Panc1 (cell line): ENCODE measurements around the gene LGI4. TPM values are rescaled to one million over a fixed set of nuclear protein-coding genes. Genes with fewer than 3 reads are reported as not detected.

Experiments
- ATAC-seq: fragments of 200-7000 bp; cut with Tn5 transposase; 2 replicates; pipeline ENCODE4 v1.9.1; 2020; ENCODE audit warnings: mild to moderate bottlenecking, moderate library complexity
- BruUV-seq: library from RNA; stranded (reverse); fragments of 400-500 nt; replicated peaks from 2 replicates; lab custom pipeline; 2021; lab: Mats Ljungman, UMichigan
- CTCF ChIA-PET: fragments of 300-600 bp; sonication (Branson Sonifier 250); formaldehyde crosslinking; loops from one replicate; lab custom pipeline; 2022; ENCODE audit warnings: antibody characterized with exemption; lab: Charles Lee
- POLR2A ChIA-PET: fragments of 300-600 bp; sonication (Branson Sonifier 250); formaldehyde crosslinking; loops from one replicate; lab custom pipeline; 2022; ENCODE audit warnings: antibody characterized with exemption; lab: Charles Lee
- DNase-seq: peaks from one replicate; pipeline ENCODE4 v3.0.0-alpha.2; 2010; ENCODE audit warnings: low read depth, low spot score
- H3K27ac ChIP-seq: 2 replicates; pipeline ENCODE4 v1.5.1; 2011; ENCODE audit warnings: mild to moderate bottlenecking, low read length, inconsistent platforms
- H3K27me3 ChIP-seq: fragments of 200-500 bp; sonication (Bioruptor generic); 2 replicates; pipeline ENCODE4 v1.6.0; 2014; ENCODE audit warnings: low read length, inconsistent platforms; ENCODE audit not compliant: control insufficient read depth, insufficient read depth
- H3K36me3 ChIP-seq: fragments of 200-500 bp; sonication (Bioruptor generic); 2 replicates; pipeline ENCODE4 v1.5.1; 2014; ENCODE audit warnings: inconsistent platforms, mild to moderate bottlenecking, low read length, moderate library complexity; ENCODE audit not compliant: control insufficient read depth, insufficient read depth
- H3K4me1 ChIP-seq: 2 replicates; pipeline ENCODE4 v1.5.1; 2011; ENCODE audit warnings: inconsistent platforms, mild to moderate bottlenecking, low read length, moderate library complexity; ENCODE audit not compliant: control insufficient read depth, insufficient read depth
- H3K4me3 ChIP-seq, 2 experiments: 2 replicates each; pipeline ENCODE4 v1.5.1; 2011 to 2012; ENCODE audit warnings: low read depth in 2 of 2, low read length in 2 of 2, mild to moderate bottlenecking in 2 of 2, inconsistent platforms in 1 of 2, moderate library complexity in 1 of 2
- H3K9me3 ChIP-seq: fragments of 200-500 bp; sonication (Bioruptor generic); 2 replicates; pipeline ENCODE4 v1.5.1; 2014; ENCODE audit warnings: low read depth, mild to moderate bottlenecking, inconsistent platforms, low read length, moderate library complexity; ENCODE audit not compliant: control insufficient read depth, insufficient read depth
- POLR2AphosphoS5 ChIP-seq: IDR thresholded peaks from 2 replicates; pipeline ENCODE4 v1.6.1; 2012; ENCODE audit warnings: mild to moderate bottlenecking, low read depth, low read length, moderate library complexity
- REST ChIP-seq, 2 experiments: IDR thresholded peaks; 2 replicates each; pipeline ENCODE4 v1.6.1; 2011 to 2012; ENCODE audit warnings: low read depth in 2 of 2, control low read depth in 1 of 2, low read length in 1 of 2, mild to moderate bottlenecking in 1 of 2, moderate library complexity in 1 of 2; ENCODE audit not compliant: insufficient read depth in 1 of 2
- SIN3A ChIP-seq: IDR thresholded peaks from 2 replicates; pipeline ENCODE4 v1.6.1; 2012; ENCODE audit warnings: low read depth, mild to moderate bottlenecking, low read length, moderate library complexity, borderline replicate concordance; ENCODE audit not compliant: insufficient read depth
- TCF7L2 ChIP-seq: IDR thresholded peaks from 2 replicates; pipeline ENCODE4 v1.6.1; 2011; ENCODE audit warnings: mild to moderate bottlenecking, low read depth, low read length, inconsistent platforms
- in situ Hi-C: cut with HindIII; loops from 2 replicates; pipeline ENCODE4 v1.10.0; 2016; ENCODE audit warnings: low sequenced_read_pairs, low pct_unique_long_range_greater_than_20kb
- intact Hi-C: fragments of 100-400 bp; cut with micrococcal nuclease; formaldehyde crosslinking; loops from one replicate; pipeline ENCODE4 v1.10.0; 2022; ENCODE audit not compliant: unreplicated experiment
- total RNA-seq: library from RNA; stranded (reverse); gene quantifications from one replicate; pipeline ENCODE4 v1.2.1, GENCODE V29; 2021; ENCODE audit not compliant: unreplicated experiment
- TF ChIP-seq, protein P1 (sequence below): fragments of 450-650 bp; IDR thresholded peaks from 2 replicates; pipeline ENCODE4 v1.5.1; 2017; ENCODE audit warnings: mild to moderate bottlenecking

LGI4 gene
- total RNA-seq, 1 experiment from 2014 or later, result 0.18 TPM

DNA sequence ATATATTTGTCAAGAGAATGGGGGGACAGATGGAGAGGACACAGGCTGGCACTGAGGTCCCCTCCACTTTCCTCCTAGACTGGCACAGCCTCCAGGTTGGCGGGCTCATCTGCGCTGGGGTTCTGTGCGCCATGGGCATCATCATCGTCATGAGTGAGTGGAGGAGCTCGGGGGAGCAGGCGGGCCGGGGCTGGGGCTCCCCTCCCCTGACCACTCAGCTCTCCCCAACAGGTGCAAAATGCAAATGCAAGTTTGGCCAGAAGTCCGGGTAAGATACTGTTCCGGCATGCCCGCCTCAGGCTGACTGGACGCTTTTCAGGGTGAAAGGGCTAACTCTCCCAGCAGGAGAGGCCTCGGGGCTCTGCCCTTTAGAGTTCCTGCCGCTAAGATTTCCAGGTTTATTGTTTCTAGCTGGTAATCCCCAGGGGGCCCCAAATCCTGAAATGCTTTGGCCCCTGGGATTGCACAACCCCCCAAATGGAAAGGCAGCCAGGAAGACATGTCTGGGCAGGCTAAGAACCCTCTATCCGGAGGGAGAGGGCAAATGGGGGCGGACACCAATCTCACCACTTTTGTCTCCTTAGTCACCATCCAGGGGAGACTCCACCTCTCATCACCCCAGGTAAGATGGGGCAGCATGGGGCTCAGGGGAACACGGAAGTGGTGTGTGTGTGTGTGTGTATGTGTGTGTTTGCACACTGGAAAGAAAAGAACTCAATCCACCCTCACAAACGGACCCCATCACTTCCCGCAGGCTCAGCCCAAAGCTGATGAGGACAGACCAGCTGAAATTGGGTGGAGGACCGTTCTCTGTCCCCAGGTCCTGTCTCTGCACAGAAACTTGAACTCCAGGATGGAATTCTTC lies 11.9 kb downstream of the LGI4 start:
- intact Hi-C loops, result no loop called here
- no peak for DNase-seq
- CTCF ChIA-PET, result interaction anchor here (0.7 kb wide), 1 partner anchor 14 kb away, joined by 4 read pairs; no protein-coding TSS in a partner anchor
- ATAC-seq, result no peak
- Histone ChIP-seq H3K4me3 (no peak overlapping the region), H3K36me3 (no peaks in the 10 kb centered on the region), H3K27me3 (no peaks in the 10 kb centered on the region), H3K9me3 (no peaks in the 10 kb centered on the region), H3K4me1 (peaks cover 8% of the 10 kb centered on the region), H3K27ac (no peak overlapping the region)
- BruUV-seq, result no TSS peak
- POLR2A ChIA-PET, result no interaction called here
- in situ Hi-C loops, result no loop called here
- TF ChIP-seq, protein P1, sequence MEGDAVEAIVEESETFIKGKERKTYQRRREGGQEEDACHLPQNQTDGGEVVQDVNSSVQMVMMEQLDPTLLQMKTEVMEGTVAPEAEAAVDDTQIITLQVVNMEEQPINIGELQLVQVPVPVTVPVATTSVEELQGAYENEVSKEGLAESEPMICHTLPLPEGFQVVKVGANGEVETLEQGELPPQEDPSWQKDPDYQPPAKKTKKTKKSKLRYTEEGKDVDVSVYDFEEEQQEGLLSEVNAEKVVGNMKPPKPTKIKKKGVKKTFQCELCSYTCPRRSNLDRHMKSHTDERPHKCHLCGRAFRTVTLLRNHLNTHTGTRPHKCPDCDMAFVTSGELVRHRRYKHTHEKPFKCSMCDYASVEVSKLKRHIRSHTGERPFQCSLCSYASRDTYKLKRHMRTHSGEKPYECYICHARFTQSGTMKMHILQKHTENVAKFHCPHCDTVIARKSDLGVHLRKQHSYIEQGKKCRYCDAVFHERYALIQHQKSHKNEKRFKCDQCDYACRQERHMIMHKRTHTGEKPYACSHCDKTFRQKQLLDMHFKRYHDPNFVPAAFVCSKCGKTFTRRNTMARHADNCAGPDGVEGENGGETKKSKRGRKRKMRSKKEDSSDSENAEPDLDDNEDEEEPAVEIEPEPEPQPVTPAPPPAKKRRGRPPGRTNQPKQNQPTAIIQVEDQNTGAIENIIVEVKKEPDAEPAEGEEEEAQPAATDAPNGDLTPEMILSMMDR, result no peak
- TF ChIP-seq POLR2AphosphoS5, result no peak
- no peak for TF ChIP-seq TCF7L2
- TF ChIP-seq SIN3A, result no peak
- TF ChIP-seq REST (IDR thresholded peaks at IDR 0.05; ENCODE audit: insufficient read depth in 1 of 2, low read depth in 2 of 2, low read length in 1 of 2), result no peak

GRCh38 chr19:35120898-35121297 lies 14.0 kb downstream of the LGI4 start:
- Histone ChIP-seq H3K27ac (no peak overlapping the region), H3K4me1 (peaks cover 8% of the 10 kb centered on the region), H3K4me3 (no peak overlapping the region), H3K9me3 (no peaks in the 10 kb centered on the region), H3K36me3 (no peaks in the 10 kb centered on the region), H3K27me3 (0 out of 2 replicates have a peak, but pooled peaks cover 2% of the 10 kb centered on the region)
- CTCF ChIA-PET, result no interaction called here
- BruUV-seq, result no TSS peak
- no peak for ATAC-seq
- POLR2A ChIA-PET, result no interaction called here
- intact Hi-C loops (no loop called here), in situ Hi-C loops (no loop called here)
- TF ChIP-seq, protein P1, result no peak
- TF ChIP-seq REST (IDR thresholded peaks at IDR 0.05; ENCODE audit: insufficient read depth in 1 of 2, low read depth in 2 of 2, low read length in 1 of 2) (no peak), POLR2AphosphoS5 (no peak), TCF7L2 (no peak), SIN3A (no peak)
- DNase-seq, result no peak
